HL-60/S4 (cell line): ENCODE measurements around the gene GPX4.

ENCODE experiments used
- in situ Hi-C: fragments of 300-500 bp; cut with MboI; formaldehyde crosslinking; loops from 2 replicates; pipeline ENCODE4 v1.14.3; 2022; ENCODE audit warnings: low sequenced_read_pairs

GPX4 gene

GRCh38 chr19:1068009-1069001 lies 35.5 kb upstream of the GPX4 start:
- in situ Hi-C loops = no loop called here

GRCh38 chr19:1069009-1069779 lies 34.6 kb upstream of the GPX4 start:
- in situ Hi-C loops = no loop called here

- in situ Hi-C loops = no loop called here
Measured at GRCh38 chr19:1070576-1070930, 33.2 kb upstream of the GPX4 start.

- in situ Hi-C loops = no loop called here
Measured at GRCh38 chr19:1070931-1071791, 32.6 kb upstream of the GPX4 start.

GRCh38 chr19:1072371-1073015 lies 31.3 kb upstream of the GPX4 start:
- in situ Hi-C loops = no loop called here

GRCh38 chr19:1073063-1073955 lies 30.5 kb upstream of the GPX4 start:
- in situ Hi-C loops = no loop called here

- in situ Hi-C loops = no loop called here
Measured at GRCh38 chr19:1073956-1074517, 29.8 kb upstream of the GPX4 start.

GRCh38 chr19:1074544-1075283 lies 29.1 kb upstream of the GPX4 start:
- in situ Hi-C loops = no loop called here

GRCh38 chr19:1076046-1076386 lies 27.8 kb upstream of the GPX4 start:
- in situ Hi-C loops = no loop called here

- in situ Hi-C loops = no loop called here
Measured at GRCh38 chr19:1076951-1077350, 26.8 kb upstream of the GPX4 start.

GRCh38 chr19:1079566-1080111 lies 24.2 kb upstream of the GPX4 start:
- in situ Hi-C loops = no loop called here

GRCh38 chr19:1080360-1081161 lies 23.2 kb upstream of the GPX4 start:
- in situ Hi-C loops = no loop called here

- in situ Hi-C loops = no loop called here
Measured at GRCh38 chr19:1081301-1082164, 22.3 kb upstream of the GPX4 start.

GRCh38 chr19:1082165-1082927 lies 21.4 kb upstream of the GPX4 start:
- in situ Hi-C loops = no loop called here

- in situ Hi-C loops = no loop called here
Measured at GRCh38 chr19:1082928-1083816, 20.6 kb upstream of the GPX4 start.
